HG03558 (cell line): Measurements from ENCODE around the gene ZDHHC9.

Source experiments
- ATAC-seq: cut with Tn5 transposase; IDR thresholded peaks from one replicate; pipeline ENCODE4 v1.9.1; 2021; ENCODE audit warnings: moderate number of reproducible peaks; ENCODE audit not compliant: unreplicated experiment; ENCODE audit errors: extremely low read depth

The ZDHHC9 gene

GRCh38 chrX:129788527-129788926 is 55.2 kb downstream of the ZDHHC9 start:
- ATAC-seq, result no peak

DNA sequence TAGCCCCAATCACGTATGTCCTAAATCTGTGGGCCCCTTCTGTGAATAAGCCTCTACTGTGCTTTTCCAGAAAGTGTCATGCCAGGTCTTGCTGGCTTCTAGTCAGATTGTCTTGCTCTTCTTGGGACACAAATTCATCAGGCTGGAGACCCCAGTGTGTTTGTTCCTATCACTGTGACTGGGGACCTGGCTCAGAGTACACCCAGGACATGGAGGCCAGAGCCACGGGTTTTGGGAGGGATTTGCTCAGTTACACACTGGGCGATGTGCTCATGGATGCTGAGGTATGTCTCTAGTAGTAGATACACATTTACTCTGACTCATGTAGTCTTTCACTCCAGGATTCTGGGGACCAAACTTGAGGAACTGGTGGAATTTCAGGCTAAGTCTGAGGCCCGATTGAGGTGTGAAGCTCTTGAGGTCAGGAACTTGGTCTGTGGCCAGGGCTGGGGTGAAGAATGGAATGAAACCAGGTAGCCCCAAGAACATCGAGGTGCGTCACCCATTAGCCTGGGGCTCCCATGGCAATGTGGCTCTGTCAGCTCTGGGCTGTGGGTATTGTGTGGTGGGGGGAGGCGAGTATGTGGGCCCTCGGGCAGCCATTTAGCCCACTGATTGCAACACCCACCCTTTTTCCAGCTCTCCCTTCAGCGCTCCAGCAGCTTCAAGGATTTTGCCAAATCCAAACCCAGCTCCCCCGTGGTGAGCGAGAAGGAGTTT is 56.2 kb downstream of the ZDHHC9 start:
- no peak for ATAC-seq

DNA sequence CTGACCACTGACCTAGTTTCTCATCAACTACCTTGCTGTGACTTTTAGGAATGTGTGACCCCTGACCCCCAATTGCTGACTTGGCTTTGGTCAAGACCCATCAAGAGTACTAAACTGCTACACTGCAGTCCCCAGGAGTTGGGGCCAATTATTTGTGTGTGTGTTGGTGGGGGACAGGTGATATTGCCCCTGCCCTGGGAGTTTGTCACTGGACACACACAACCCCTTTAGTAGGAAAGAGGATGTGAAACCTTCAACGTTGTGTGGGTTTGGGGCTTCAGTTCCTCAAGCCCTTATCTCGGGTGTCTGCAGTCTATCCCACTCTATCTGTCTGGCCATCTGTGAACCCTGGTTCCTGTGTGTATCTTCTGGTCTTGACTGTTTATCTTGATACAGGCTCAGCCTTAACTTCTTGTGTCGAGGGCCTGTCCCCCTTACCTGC is 57.5 kb downstream of the ZDHHC9 start:
- peak; percentile 79 for ATAC-seq

DNA sequence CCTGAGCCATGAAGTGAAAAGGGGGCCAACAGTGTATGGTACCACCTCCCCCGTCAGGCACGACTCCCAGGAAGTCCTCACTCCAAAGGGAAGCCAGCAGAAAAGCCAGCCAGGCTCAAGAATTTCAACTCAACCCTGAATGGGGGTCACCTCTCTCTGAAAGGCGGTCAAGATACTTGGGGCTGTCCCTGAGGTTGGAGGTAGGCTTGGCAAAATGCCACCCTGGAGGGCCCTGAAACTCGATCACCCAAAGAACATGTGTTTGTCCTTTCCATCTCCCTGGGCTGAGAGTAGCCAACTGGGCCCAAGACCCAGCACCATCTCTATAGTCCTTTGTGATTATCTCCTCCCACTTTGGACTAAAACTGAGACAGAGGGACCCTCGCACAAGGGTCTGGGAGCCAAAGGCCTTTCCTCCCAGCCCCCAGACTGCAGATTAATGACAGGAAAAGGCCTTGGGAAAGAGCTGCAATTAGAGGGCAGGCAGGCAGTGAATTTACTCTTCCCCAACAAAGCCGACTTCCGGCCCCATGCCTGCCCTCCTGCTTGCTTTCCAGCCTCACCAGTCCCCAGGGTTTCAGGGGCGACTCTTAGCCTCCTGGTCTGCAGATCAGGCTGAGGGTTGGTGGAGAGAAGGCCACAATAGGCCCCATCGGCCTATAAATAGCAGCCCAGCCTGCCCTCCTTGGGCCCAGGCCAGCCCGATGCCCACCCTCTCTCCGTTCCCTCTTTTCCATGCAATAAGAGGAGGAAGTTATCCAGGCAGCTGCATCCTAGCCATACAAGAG is 58.3 kb downstream of the ZDHHC9 start:
- no peak for ATAC-seq

DNA sequence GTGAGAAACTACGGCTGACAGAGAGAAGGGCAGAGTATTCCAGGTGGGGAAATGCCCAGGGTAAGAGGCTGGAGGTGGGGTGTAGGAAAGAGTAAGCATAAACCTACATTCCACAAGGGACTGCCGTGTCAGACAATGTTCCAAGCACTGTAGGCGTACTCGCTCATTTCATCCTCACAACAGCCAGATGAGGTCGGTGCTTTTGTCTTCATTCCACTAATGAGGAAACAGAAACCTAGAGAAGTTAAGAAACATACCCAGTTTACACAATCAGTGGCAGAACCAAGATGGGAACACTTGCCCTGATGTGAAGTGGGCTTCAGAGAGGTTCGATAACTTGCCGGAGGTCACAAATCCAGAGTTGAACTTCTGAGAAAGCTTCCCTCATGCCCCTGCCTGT is 59.3 kb downstream of the ZDHHC9 start:
- no peak for ATAC-seq

- no peak for ATAC-seq
These were observed 60.4 kb downstream of the ZDHHC9 start for GRCh38 chrX:129783291-129783713.

- ATAC-seq, result no peak
These were observed 61.0 kb downstream of the ZDHHC9 start for GRCh38 chrX:129782706-129783105.

DNA sequence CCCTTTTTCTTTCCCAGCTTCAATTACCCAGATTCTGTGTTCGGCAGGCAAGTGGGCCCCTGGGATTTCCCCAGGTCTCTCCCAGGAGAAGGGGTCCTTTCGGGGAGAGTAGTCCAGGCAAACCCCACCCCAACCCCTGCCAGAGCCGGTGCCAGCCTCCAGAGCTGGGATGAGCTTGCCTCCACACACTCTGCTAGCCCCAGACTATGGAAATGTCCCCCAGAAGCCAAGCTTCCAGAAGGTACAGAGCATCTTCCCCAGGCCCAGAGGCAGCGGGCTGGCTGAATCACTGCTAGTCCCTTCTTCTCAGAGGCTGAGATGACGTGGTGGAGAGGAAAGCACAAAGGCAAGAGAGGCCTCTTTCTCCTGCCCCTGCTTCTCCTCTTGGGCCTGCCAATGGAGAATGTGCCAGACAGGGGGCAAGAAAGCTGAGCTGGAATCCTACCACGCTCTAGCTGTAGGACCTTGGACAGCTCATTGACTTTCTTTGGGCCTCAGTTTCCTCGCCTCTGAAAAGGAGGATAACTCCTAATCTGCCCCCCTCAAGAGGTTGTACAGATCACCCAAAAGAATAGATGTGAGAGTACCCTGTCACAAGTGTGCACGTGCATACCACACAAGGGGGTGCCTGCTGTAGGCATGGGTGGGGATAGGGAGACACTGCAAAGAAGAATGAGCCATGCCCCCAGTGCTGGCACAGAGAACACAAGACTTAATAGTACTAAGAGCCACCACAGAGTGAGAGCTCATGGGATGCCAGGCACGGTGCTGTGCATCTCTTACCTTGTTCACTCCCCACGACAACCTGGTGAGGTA is 61.8 kb downstream of the ZDHHC9 start:
- no peak for ATAC-seq

DNA sequence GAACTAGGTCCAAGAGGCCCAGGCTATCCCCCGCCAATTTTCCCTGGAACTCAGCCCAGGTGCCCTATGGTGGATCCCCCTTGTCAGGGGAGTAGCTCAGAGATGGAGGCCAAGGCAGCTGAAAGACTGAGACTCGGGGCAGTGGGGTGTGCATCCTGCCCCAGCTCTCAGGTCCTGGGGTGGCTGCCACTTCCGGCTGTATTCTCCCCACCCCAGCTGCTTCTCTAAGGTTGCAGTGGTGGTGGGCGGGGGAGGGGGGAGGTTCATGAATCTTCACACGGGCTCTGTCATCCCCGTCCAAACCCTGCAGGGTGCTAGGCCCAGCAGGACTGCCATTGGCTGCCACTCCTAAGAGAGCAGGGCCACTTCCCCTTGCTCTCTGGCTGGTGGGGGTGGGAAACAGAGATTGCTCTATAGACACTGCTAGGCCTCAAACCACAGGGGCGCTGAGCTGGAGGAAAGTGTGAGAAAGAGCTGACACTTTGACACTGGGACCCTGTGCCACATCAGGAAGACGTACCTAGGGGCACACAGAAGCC is 62.5 kb downstream of the ZDHHC9 start:
- ATAC-seq, result peak; percentile 52

DNA sequence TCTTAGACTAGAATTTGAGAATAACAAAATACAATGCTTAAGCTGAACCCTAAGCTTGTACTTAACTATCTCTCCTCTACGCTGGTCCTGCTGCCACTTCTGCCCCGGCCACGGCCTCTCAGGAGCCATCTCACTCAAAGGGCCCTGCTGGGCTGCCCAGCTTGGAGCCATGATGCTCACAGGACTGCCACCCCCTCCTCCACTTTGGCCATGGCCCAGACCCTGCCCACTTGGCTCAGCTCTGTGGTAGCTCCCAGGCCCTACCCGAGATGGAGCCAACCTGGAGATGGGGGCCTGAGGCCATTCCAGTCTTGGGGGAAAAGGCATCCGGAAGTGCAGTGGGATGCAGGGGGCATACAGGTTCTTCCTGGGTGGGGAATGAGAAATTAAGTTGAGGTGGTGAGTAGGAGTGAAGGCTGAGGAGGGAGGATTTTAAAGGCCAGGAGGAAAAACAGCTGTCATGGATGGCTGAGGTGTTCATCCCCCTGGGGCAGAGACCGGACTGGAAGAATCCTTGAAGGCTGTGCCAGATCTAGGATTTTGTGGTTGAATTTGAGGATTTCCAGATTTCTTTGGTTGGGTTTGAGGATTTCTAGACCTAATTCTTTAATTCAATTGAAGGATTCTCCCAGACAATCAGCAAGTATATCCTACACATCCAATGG is 63.1 kb downstream of the ZDHHC9 start:
- ATAC-seq, result no peak

DNA sequence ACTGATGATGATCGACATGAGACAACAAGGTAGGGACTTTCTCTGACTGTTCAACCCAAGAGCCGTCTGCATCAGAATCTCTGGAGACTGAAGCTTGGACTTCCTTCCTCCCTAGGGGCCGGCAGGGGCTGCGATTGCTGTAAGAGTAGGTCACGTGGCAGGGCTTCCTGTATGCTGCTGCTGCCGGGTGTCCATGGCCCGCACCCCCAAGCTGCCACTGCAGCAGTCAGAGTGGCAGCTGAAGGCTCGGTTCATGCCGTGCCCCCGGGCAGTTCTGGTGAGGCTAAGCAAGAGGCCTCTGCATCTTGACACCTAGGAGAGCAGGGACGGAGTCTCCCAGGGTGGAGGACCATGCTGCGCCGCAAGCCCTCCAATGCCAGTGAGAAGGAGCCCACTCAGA is 63.9 kb downstream of the ZDHHC9 start, which contains the start of gene SASH3:
Gene SASH3 (plus strand): TSS at position 203 of the 400 bp plus-strand sequence. CDS start 149 bp downstream, at position 352.
- ATAC-seq, result no peak

- ATAC-seq, result no peak
These were observed 64.5 kb downstream of the ZDHHC9 start for GRCh38 chrX:129779086-129779672.

DNA sequence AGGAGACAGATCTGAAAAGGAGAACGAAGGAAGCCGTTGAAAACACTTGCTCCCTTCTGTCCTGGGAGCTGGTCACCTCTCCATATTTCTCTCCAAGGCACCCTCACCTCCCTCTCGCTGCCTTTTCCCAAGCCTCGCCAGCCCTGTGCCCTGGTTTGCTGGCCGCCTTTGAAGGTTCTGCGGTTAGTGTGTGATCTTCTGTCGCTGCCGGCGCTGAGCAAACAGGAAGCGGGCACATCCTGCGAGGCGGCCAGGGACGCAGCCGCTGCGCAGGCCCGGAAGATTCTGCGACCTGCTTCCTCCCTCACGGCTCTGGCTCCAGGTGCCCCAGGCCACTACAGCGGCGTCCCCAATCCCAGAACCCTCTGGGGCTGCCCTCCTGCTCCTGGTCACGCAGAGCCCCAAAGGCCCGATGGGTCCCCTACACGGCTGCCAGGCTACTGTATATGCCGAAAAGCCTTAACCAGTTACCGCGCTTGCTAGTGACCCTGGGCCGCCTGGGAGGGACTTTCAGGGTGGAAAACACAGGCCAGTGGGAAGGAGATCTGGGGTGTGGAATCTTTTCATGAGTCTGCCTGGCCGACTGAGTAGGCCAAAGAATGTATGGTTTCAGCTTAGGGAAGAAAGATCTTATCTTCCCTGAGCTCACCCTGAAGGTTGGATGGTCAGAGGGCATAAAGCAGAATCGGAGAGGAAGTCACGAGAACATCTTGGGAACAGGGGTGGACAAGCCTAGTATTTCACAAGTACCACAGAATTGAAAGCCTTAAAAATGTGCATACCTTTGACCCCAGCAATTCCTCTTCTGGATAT is 66.3 kb downstream of the ZDHHC9 start:
- ATAC-seq, result no peak

- ATAC-seq, result no peak
These were observed 69.8 kb downstream of the ZDHHC9 start for GRCh38 chrX:129773649-129774458.

GRCh38 chrX:129772796-129773431 is 70.8 kb downstream of the ZDHHC9 start:
- peak; percentile 59 for ATAC-seq

DNA sequence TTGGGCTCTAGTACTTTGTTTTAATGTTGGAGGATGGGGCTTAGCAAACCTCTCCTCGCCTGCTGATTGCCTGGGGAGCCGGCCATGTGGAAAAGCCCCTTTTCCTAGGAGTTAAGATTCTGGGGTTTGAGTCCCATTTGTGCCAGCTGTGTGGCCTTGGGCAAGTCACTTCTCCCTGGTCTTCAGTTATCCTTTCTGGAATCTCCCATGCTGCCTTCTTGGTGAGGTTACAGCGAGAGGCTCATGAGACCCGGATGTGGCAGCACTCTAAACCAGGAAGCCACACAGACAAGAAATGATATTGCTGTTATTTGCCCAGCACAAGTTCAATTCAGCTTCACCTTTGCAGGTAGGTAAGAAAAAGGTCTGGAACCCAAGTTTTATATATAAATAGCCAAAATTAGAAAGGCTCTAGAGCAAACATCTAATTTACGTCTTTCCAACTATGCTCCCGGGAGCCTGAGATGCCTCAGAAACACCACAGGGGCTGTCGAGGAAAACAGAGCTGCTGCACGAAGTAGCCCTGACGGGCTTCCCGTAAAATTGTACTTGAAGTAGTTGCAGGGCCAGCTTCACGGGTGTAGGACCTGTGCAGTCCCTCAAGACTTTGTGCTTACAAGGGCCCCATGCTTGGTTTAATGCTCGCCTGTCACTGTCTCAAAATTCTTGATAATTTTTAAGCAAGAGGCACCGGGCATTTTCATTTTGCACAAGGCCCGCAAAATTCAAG is 72.3 kb downstream of the ZDHHC9 start:
- ATAC-seq, result no peak
